ENCODE data around the gene TMIE. TPM values are rescaled to one million over a fixed set of nuclear protein-coding genes. Genes with fewer than 3 reads are reported as not detected.
"Not testable (repeated sequence)": the region's sequence is repeated elsewhere in the genome, so short reads cannot be mapped to it uniquely, and the experiment has no call there.

The TMIE gene
- total RNA-seq, 4 donors from 2014 or later: 0.33 to 1.2 (median 0.69) TPM; not detected in 1

- intact Hi-C loops (cut with DNase I): no loop called here
- Histone ChIP-seq H3K4me3 (no peak overlapping the region), H3K9me3 (no peaks in the 10 kb centered on the region), H3K27me3 (no peaks in the 10 kb centered on the region), H3K4me1 (no peaks in the 10 kb centered on the region), H3K27ac (replicated peaks in 1 of 4) (no peak overlapping the region), H3K36me3 (no peaks in the 10 kb centered on the region)
- TF ChIP-seq CTCF (IDR thresholded peaks at IDR 0.05): no peak
- TF ChIP-seq POLR2AphosphoS5 (IDR thresholded peaks at IDR 0.05): no peak
- TF ChIP-seq POLR2A (IDR thresholded peaks at IDR 0.05; ENCODE audit: low read depth): no peak
- TF ChIP-seq EP300 (IDR thresholded peaks at IDR 0.05): no peak
- WGBS: 77% methylated on average over 4 of the region's 4 CpGs
- DNase-seq (ENCODE audit: extremely low spot score): no peak
Observed at GRCh38 chr3:46749129-46749528, 47.9 kb downstream of the TMIE start.

DNA sequence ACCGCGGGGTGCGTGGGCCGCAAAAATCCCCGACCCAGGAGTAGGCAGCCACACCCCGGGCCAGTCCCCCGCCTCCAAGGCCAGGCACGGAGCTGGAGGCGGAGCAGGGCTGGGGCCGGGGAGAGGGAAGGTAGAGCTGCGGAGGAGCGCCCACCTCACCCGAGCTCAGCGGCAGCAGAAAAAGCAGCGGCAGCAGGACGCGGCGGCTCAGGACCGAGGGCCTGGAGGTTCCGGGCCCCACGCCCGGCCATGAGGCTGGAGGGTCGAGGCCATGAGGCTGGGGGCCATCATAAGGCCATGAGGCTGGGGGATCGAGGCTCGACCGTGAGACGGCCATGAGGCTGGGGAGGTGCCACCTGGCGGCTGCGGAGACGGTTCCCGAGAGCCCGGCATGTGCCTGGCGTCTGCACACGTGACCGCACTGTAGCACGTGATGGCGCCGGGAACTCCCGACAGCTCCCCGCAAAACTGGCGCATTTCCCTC, 49.4 kb downstream of the TMIE start:
- Histone ChIP-seq H3K36me3 (no peaks in the 10 kb centered on the region), H3K9me3 (no peaks in the 10 kb centered on the region), H3K27ac (replicated peaks in 1 of 4) (no peak overlapping the region), H3K4me3 (no peak overlapping the region), H3K27me3 (no peaks in the 10 kb centered on the region), H3K4me1 (no peaks in the 10 kb centered on the region)
- DNase-seq (ENCODE audit: extremely low spot score): no peak
- 97% methylated on average over 31 of the region's 41 CpGs for WGBS
- no peak for TF ChIP-seq POLR2A (IDR thresholded peaks at IDR 0.05; ENCODE audit: low read depth)
- TF ChIP-seq EP300 (IDR thresholded peaks at IDR 0.05): no peak
- no peak for TF ChIP-seq POLR2AphosphoS5 (IDR thresholded peaks at IDR 0.05)
- TF ChIP-seq CTCF (IDR thresholded peaks at IDR 0.05): no peak
- intact Hi-C loops (cut with DNase I): no loop called here

DNA sequence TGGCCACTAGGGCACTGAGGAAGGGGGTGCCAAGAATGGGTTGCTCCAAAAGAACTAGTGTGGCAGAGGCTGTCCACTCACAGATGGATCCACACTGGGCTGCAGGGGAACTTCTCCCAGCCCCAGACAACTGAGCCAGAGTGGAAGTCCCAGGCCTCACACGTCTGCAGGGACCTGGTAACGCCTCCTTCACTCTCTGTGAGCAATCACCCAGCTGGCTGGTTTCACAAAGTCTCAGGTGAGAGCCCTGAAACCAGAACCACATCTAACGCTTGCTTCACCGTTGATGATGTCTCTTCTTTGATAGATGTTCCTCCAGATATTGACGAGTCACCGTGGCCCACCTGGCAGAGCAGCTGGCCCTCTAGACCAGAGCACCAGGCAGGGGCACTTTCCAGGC, 51.9 kb downstream of the TMIE start:
- H3K4me1 ChIP-seq; H3K36me3 ChIP-seq; H3K9me3 ChIP-seq; H3K27me3 ChIP-seq; H3K4me3 ChIP-seq; H3K27ac ChIP-seq (replicated peaks in 1 of 4); intact Hi-C loops (cut with DNase I); DNase-seq (ENCODE audit: extremely low spot score): not testable (repeated sequence)
- 100% methylated on average over 3 of the region's 6 CpGs for WGBS

DNA sequence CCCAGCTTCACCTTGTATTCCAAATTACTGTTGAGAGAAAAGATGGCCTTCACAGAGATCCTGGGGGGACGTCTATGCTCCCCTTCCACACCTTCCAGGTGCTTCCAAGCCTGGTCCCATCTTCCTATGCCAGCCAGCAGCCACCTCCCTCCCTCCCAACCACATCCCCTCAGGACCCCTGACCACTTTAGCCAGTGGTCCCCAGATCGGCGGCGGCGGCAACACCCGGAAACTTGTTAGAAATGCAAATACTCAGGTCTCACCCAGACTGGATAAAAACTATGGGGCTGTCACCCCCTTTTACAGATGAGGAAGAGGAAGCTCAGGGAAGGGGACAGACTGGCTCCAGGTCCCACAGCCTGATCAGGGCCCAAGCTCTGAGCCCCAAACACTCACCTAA, 54.5 kb downstream of the TMIE start:
- Histone ChIP-seq H3K27ac (replicated peaks in 1 of 4) (no peak overlapping the region), H3K9me3 (no peaks in the 10 kb centered on the region), H3K4me1 (no peaks in the 10 kb centered on the region), H3K27me3 (no peaks in the 10 kb centered on the region), H3K4me3 (no peak overlapping the region), H3K36me3 (no peaks in the 10 kb centered on the region)
- TF ChIP-seq POLR2A (IDR thresholded peaks at IDR 0.05; ENCODE audit: low read depth): no peak
- TF ChIP-seq POLR2AphosphoS5 (IDR thresholded peaks at IDR 0.05): no peak
- no peak for TF ChIP-seq CTCF (IDR thresholded peaks at IDR 0.05)
- TF ChIP-seq EP300 (IDR thresholded peaks at IDR 0.05): no peak
- intact Hi-C loops (cut with DNase I): no loop called here
- DNase-seq (ENCODE audit: extremely low spot score): no peak
- 88% methylated on average over 6 of the region's 6 CpGs for WGBS

GRCh38 chr3:46756642-46757041, 55.5 kb downstream of the TMIE start:
- Histone ChIP-seq H3K36me3 (no peaks in the 10 kb centered on the region), H3K27ac (replicated peaks in 1 of 4) (no peak overlapping the region), H3K4me3 (no peak overlapping the region), H3K9me3 (no peaks in the 10 kb centered on the region), H3K4me1 (no peaks in the 10 kb centered on the region), H3K27me3 (no peaks in the 10 kb centered on the region)
- DNase-seq (ENCODE audit: extremely low spot score): no peak
- no peak for TF ChIP-seq POLR2AphosphoS5 (IDR thresholded peaks at IDR 0.05)
- no peak for TF ChIP-seq EP300 (IDR thresholded peaks at IDR 0.05)
- no peak for TF ChIP-seq CTCF (IDR thresholded peaks at IDR 0.05)
- TF ChIP-seq POLR2A (IDR thresholded peaks at IDR 0.05; ENCODE audit: low read depth): no peak
- 93% methylated on average over 16 of the region's 31 CpGs for WGBS
- intact Hi-C loops (cut with DNase I): no loop called here
